Tibial artery (tissue), 4 donors: ENCODE results near the gene IL37.

ENCODE experiments used
- DNase-seq, 2 donors: peaks; one replicate each; pipeline ENCODE4 v3.0.0-alpha.2; 2019
- H3K27ac ChIP-seq, 2 donors: fragments of 200-600 bp; sonication (generic) in 1 of 2; 1 replicate in 1 of 2; 2 replicates in 1 of 2; pipeline ENCODE4 v1.5.1; 2018 to 2019; ENCODE audit warnings: mild to moderate bottlenecking in 1 of 2
- H3K27me3 ChIP-seq, 2 donors: fragments of 200-600 bp; sonication (generic) in 1 of 2; one replicate each; pipeline versions ENCODE4 v1.5.1 to v1.6.0; 2016 to 2019
- H3K36me3 ChIP-seq, 3 donors: fragments of 200-600 bp; sonication (generic) in 2 of 3; one replicate each; pipeline ENCODE4 v1.5.1; 2016 to 2019; ENCODE audit warnings: mild to moderate bottlenecking in 2 of 3
- H3K4me1 ChIP-seq, 4 donors: fragments of 200-600 bp; sonication (generic) in 2 of 4; 1 replicate in 3 of 4; 2 replicates in 1 of 4; pipeline ENCODE4 v1.5.1; 2016 to 2019
- H3K4me3 ChIP-seq, 2 donors: fragments of 200-600 bp; sonication (generic) in 1 of 2; 1 replicate in 1 of 2; 2 replicates in 1 of 2; pipeline ENCODE4 v1.5.1; 2018 to 2019; ENCODE audit warnings: mild to moderate bottlenecking in 2 of 2
- H3K9me3 ChIP-seq, 3 donors: fragments of 200-600 bp; sonication (generic) in 1 of 3; one replicate each; pipeline ENCODE4 v1.5.1; 2016 to 2019
- CTCF ChIP-seq, 2 experiments: fragments of 200-600 bp in 1 of 2; fragments of 450-650 bp in 1 of 2; IDR thresholded peaks; one replicate each; pipeline ENCODE4 v1.5.1; 2017 to 2019; ENCODE audit warnings: antibody characterized with exemption in 2 of 2, mild to moderate bottlenecking in 1 of 2, moderate library complexity in 1 of 2
- intact Hi-C: fragments of 100-400 bp; cut with DNase I; formaldehyde crosslinking; loops from one replicate; pipeline ENCODE4 v1.15.0; 2023; ENCODE audit warnings: low total_unique reads

Gene IL37

DNA sequence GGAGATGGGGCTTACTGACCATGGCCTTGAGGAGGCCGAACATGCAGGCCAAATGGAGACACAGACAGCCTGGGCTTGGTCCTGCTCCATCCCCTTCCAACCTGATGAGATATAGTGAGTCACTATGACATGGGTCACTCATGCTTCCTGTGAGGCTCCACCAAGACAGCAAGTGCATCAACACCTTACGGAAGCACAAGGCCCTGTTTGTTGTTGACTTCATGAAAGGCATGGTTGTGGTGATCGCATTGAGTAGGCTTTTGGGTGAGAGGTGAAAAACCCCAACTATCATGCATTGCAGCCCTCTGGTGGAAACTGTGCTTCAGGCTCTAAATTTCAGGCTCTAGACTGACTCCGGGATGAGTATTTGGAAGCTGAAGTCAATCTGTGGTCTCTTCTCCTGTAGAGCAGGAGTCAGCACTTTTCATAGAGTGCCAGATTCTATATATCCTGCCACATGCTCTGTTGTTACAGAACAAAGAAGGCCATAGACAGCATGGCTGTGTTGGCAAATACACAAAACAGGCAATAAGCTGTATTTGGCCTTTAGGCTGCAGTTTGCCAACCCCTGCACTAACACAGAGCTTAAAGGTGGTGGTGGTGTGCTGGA, 10.1 kb downstream of the IL37 start:
- Histone ChIP-seq H3K9me3 (no peaks in the 10 kb centered on the region), H3K27ac (no peak overlapping the region), H3K4me3 (no peak overlapping the region), H3K36me3 (no peaks in the 10 kb centered on the region), H3K27me3 (no peaks in the 10 kb centered on the region), H3K4me1 (no peaks in the 10 kb centered on the region)
- DNase-seq: no peak
- intact Hi-C loops: no loop called here
- no peak for TF ChIP-seq CTCF (IDR thresholded peaks at IDR 0.05)

DNA sequence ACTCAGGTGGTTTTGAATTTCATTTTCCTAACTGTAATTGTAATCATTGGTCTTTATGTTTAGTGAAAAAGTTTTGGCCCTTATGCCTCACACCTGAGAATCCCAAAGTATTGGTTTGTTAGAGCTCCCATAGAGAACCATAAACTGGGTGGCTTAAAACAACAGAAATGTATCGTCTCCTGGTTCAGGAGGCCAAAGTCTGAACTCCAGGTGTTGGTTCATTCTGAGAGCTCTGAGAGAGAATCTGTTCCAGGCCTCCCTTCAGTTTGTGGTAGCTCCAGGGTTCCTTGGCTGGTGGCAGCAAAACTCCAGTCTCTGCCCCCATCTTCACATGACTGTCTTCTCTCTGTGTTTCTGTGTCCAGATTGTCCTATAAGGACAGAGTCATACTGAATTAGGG, 11.0 kb downstream of the IL37 start:
- intact Hi-C loops: no loop called here
- no peak for DNase-seq
- Histone ChIP-seq H3K4me3 (no peak overlapping the region), H3K27me3 (no peaks in the 10 kb centered on the region), H3K4me1 (no peaks in the 10 kb centered on the region), H3K27ac (no peak overlapping the region), H3K36me3 (no peaks in the 10 kb centered on the region), H3K9me3 (no peaks in the 10 kb centered on the region)
- no peak for TF ChIP-seq CTCF (IDR thresholded peaks at IDR 0.05)

GRCh38 chr2:112923237-112923966, 12.4 kb downstream of the IL37 start:
- Histone ChIP-seq H3K27me3 (no peaks in the 10 kb centered on the region), H3K9me3 (no peaks in the 10 kb centered on the region), H3K36me3 (no peaks in the 10 kb centered on the region), H3K4me3 (no peak overlapping the region), H3K4me1 (no peaks in the 10 kb centered on the region), H3K27ac (no peak overlapping the region)
- TF ChIP-seq CTCF (IDR thresholded peaks at IDR 0.05): no peak
- DNase-seq: no peak
- intact Hi-C loops: no loop called here

- Histone ChIP-seq H3K36me3 (no peaks in the 10 kb centered on the region), H3K27ac (no peak overlapping the region), H3K9me3 (no peaks in the 10 kb centered on the region), H3K27me3 (no peaks in the 10 kb centered on the region), H3K4me1 (no peaks in the 10 kb centered on the region), H3K4me3 (no peak overlapping the region)
- no peak for DNase-seq
- intact Hi-C loops: no loop called here
- TF ChIP-seq CTCF (IDR thresholded peaks at IDR 0.05): no peak
Measured at GRCh38 chr2:112923967-112924338, 13.0 kb downstream of the IL37 start.

GRCh38 chr2:112924360-112924759, 13.4 kb downstream of the IL37 start:
- H3K4me1 ChIP-seq: no peaks in the 10 kb centered on the region
- intact Hi-C loops: no loop called here
- no peak for DNase-seq
- H3K27ac ChIP-seq: no peak overlapping the region
- no peaks in the 10 kb centered on the region for H3K27me3 ChIP-seq
- H3K36me3 ChIP-seq: no peaks in the 10 kb centered on the region
- no peaks in the 10 kb centered on the region for H3K9me3 ChIP-seq
- TF ChIP-seq CTCF (IDR thresholded peaks at IDR 0.05): no peak
- no peak overlapping the region for H3K4me3 ChIP-seq
